ENCODE data around the gene CYGB.

CYGB gene

GRCh38 chr17:76478730-76479514, 58.6 kb downstream of the CYGB start:
- DNase-seq (ENCODE audit: low spot score) = no peak

GRCh38 chr17:76478097-76478496, 59.4 kb downstream of the CYGB start:
- DNase-seq (ENCODE audit: low spot score) = no peak

- DNase-seq (ENCODE audit: low spot score) = no peak
These were observed 59.9 kb downstream of the CYGB start for GRCh38 chr17:76477576-76477975.
